ENCODE data around the gene MOSMO. TPM values are rescaled to one million over a fixed set of nuclear protein-coding genes. Genes with fewer than 3 reads are reported as not detected.
"Not testable (repeated sequence)": the region's sequence is repeated elsewhere in the genome, so short reads cannot be mapped to it uniquely, and the experiment has no call there.

The MOSMO gene
- total RNA-seq, 1 donor from 2014 or later, result 9.8 TPM

GRCh38 chr16:22002047-22002446 lies 5.9 kb upstream of the MOSMO start:
- not testable (repeated sequence) for DNase-seq (ENCODE audit: low read depth in 2 of 2)

- no peak for DNase-seq (ENCODE audit: low read depth in 2 of 2)
Observed at GRCh38 chr16:22003195-22003594, 4.7 kb upstream of the MOSMO start.

GRCh38 chr16:22004341-22004740 lies 3.6 kb upstream of the MOSMO start:
- DNase-seq (ENCODE audit: low read depth in 2 of 2), result no peak

- no peak for DNase-seq (ENCODE audit: low read depth in 2 of 2)
Observed at GRCh38 chr16:22005746-22006145, 2.2 kb upstream of the MOSMO start.

GRCh38 chr16:22006636-22007035 lies 1.3 kb upstream of the MOSMO start:
- no peak for DNase-seq (ENCODE audit: low read depth in 2 of 2)

- DNase-seq (ENCODE audit: low read depth in 2 of 2), result no peak
Observed at GRCh38 chr16:22007159-22007508, 777 bp upstream of the MOSMO start.

- DNase-seq (ENCODE audit: low read depth in 2 of 2), result peak in 1 of 2 donors; percentile 35
Observed at GRCh38 chr16:22008215-22009059, 526 bp downstream of the MOSMO start.

- no peak for DNase-seq (ENCODE audit: low read depth in 2 of 2)
Observed at GRCh38 chr16:22010902-22011301, 3.0 kb downstream of the MOSMO start.

GRCh38 chr16:22012241-22012640 lies 4.3 kb downstream of the MOSMO start:
- DNase-seq (ENCODE audit: low read depth in 2 of 2), result no peak

GRCh38 chr16:22013486-22013885 lies 5.6 kb downstream of the MOSMO start:
- no peak for DNase-seq (ENCODE audit: low read depth in 2 of 2)

GRCh38 chr16:22014271-22014873 lies 6.5 kb downstream of the MOSMO start:
- DNase-seq (ENCODE audit: low read depth in 2 of 2), result no peak

GRCh38 chr16:22016927-22017326 lies 9.0 kb downstream of the MOSMO start:
- no peak for DNase-seq (ENCODE audit: low read depth in 2 of 2)

GRCh38 chr16:22018559-22018958 lies 10.6 kb downstream of the MOSMO start:
- no peak for DNase-seq (ENCODE audit: low read depth in 2 of 2)

- DNase-seq (ENCODE audit: low read depth in 2 of 2), result no peak
Observed at GRCh38 chr16:22022151-22022550, 14.2 kb downstream of the MOSMO start.

- peak in 1 of 2 donors; percentile 21 for DNase-seq (ENCODE audit: low read depth in 2 of 2)
Observed at GRCh38 chr16:22023505-22023904, 15.6 kb downstream of the MOSMO start.

- not testable (repeated sequence) for DNase-seq (ENCODE audit: low read depth in 2 of 2)
Observed at GRCh38 chr16:22024785-22025184, 16.9 kb downstream of the MOSMO start.

- DNase-seq (ENCODE audit: low read depth in 2 of 2), result no peak
Observed at GRCh38 chr16:22027633-22028032, 19.7 kb downstream of the MOSMO start.

- peak in 1 of 2 donors; percentile 7 for DNase-seq (ENCODE audit: low read depth in 2 of 2)
Observed at GRCh38 chr16:22029632-22030031, 21.7 kb downstream of the MOSMO start.

- DNase-seq (ENCODE audit: low read depth in 2 of 2), result no peak
Observed at GRCh38 chr16:22030087-22030812, 22.3 kb downstream of the MOSMO start.

GRCh38 chr16:22031483-22032083 lies 23.7 kb downstream of the MOSMO start:
- DNase-seq (ENCODE audit: low read depth in 2 of 2), result no peak

GRCh38 chr16:22034503-22034902 lies 26.6 kb downstream of the MOSMO start:
- no peak for DNase-seq (ENCODE audit: low read depth in 2 of 2)

GRCh38 chr16:22035153-22035552 lies 27.2 kb downstream of the MOSMO start:
- no peak for DNase-seq (ENCODE audit: low read depth in 2 of 2)
